ENCODE measurements around the gene STK17A. TPM values are rescaled to one million over a fixed set of nuclear protein-coding genes. Genes with fewer than 3 reads are reported as not detected.
A peak's percentile ranks its signal among the peaks of the same experiment; 100 is the strongest.

Gene STK17A
- polyA plus RNA-seq, 1 of the 3 experiments (the other 2 are of a cell fraction): 47.8 TPM

DNA sequence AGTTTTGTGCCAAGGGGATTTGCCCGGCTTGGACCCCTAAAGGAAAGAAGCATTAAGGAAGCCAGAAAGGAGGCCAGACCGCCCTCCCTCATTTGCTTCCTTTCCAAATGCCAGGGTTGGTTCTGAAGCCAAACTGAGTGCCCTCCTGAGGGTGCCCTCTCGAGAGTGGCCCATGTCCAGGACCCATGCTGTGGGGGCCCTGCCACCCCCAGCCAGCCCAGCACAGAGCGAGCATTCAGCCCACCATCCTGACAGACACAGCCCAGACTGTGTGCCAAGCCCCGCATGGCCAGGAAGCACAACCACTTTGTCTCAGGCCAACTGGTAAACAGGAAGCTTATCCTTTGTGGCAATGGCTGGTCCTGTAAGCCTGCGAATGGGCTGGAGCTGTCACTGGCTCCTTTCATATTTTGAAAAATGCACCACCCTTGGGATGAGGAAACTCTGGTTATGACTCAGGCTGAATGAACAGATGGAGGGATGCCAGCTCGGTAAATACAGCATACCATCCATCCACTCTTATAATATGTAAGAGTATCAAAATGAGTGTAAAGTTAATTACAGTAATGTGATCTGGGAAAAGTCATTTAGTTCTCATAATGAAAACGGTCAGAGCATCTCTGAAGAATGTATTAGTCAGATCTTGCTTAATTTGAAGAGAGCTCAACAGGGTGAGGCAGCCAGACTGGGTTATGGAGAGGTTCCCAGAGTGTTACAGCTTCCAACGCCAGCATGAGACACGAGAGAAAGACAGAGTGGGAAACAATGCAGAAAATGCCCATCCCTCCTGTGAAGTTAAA lies 65.0 kb downstream of the STK17A start (continued):
- TF ChIP-seq, protein P1, sequence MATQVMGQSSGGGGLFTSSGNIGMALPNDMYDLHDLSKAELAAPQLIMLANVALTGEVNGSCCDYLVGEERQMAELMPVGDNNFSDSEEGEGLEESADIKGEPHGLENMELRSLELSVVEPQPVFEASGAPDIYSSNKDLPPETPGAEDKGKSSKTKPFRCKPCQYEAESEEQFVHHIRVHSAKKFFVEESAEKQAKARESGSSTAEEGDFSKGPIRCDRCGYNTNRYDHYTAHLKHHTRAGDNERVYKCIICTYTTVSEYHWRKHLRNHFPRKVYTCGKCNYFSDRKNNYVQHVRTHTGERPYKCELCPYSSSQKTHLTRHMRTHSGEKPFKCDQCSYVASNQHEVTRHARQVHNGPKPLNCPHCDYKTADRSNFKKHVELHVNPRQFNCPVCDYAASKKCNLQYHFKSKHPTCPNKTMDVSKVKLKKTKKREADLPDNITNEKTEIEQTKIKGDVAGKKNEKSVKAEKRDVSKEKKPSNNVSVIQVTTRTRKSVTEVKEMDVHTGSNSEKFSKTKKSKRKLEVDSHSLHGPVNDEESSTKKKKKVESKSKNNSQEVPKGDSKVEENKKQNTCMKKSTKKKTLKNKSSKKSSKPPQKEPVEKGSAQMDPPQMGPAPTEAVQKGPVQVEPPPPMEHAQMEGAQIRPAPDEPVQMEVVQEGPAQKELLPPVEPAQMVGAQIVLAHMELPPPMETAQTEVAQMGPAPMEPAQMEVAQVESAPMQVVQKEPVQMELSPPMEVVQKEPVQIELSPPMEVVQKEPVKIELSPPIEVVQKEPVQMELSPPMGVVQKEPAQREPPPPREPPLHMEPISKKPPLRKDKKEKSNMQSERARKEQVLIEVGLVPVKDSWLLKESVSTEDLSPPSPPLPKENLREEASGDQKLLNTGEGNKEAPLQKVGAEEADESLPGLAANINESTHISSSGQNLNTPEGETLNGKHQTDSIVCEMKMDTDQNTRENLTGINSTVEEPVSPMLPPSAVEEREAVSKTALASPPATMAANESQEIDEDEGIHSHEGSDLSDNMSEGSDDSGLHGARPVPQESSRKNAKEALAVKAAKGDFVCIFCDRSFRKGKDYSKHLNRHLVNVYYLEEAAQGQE (IDR thresholded peaks at IDR 0.05; ENCODE audit: low read depth, low read length): peak; percentile 30; the same call in 1 of the 2 replicates
- TF ChIP-seq EZH2phosphoT487 (IDR thresholded peaks at IDR 0.05; ENCODE audit: borderline replicate concordance, low read depth) (no peak), GABPA (IDR thresholded peaks at IDR 0.05; ENCODE audit: low read depth) (peak; percentile 61), MEF2A (IDR thresholded peaks at IDR 0.05; ENCODE audit: borderline replicate concordance, low read depth) (peak; percentile 92), RCOR1 (IDR thresholded peaks at IDR 0.05; ENCODE audit: low read length) (no peak), RXRA (IDR thresholded peaks at IDR 0.05; ENCODE audit: borderline replicate concordance, low read depth) (peak; percentile 97), SIN3A (IDR thresholded peaks at IDR 0.05; ENCODE audit: borderline replicate concordance, low read depth, low read length) (peak; percentile 88; the same call in 1 of the 2 replicates), FOXJ3 (CRISPR knock-in tag; IDR thresholded peaks at IDR 0.05) (no peak)
- TF ChIP-seq, protein P2, sequence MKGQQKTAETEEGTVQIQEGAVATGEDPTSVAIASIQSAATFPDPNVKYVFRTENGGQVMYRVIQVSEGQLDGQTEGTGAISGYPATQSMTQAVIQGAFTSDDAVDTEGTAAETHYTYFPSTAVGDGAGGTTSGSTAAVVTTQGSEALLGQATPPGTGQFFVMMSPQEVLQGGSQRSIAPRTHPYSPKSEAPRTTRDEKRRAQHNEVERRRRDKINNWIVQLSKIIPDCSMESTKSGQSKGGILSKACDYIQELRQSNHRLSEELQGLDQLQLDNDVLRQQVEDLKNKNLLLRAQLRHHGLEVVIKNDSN (IDR thresholded peaks at IDR 0.05; ENCODE audit: borderline replicate concordance, low read depth): no peak; the same call in 1 of the 2 replicates

DNA sequence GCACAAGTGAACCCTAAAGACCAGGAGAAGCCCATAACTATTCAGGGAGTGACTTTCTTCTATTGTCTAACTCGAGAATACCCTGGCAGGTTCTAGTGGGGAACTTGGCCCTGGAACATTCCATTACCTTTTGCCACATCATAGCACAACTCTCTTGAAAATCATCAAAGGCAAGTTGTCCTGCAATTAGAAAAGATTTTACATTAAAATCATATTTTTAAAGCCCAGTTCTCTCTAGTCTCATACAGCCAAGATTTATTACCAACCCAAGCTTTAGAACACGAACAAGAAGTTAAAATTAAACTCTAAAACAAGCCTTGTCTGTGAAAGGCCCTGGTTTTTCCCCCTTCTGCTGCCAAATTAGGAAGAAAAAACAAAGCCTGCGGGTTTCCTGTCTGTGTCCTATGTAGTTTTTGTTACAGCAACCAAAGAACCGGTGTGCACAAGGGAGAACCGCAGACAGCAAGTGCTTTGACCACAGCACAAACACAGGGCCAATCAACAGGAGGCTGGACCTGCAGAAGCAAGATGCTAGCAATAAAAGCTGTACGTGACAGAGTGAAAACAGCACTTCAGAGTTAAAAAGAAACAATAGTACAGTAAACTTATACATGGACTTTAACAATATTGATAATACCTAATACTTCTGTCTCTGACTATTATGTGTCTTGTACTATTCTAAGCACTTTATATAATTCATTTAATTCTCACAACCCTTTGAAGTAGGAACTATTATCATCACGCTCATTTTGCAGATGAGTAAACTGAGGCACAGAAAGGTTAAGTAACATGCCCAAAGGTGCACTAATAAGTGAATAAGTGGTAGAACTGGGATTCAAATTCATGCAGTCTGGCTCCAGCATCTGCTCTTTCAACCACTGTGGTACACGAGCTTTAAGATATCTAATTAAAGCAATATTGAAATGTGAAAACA lies 65.8 kb downstream of the STK17A start:
- H3F3A ChIP-seq (replicated peaks; ENCODE audit: insufficient read depth): peaks cover 62% of the 10 kb centered on the region
- CTCF ChIA-PET: interaction anchor here (0.6 to 6.7 kb wide), 6 partner anchors 10 to 387 kb away, joined by 3 to 45 read pairs (median 6); partner anchors contain the start of gene STK17A
- no peaks in the 10 kb centered on the region for H4K20me1 ChIP-seq (ENCODE audit: insufficient read depth)
- no peak for DNase-seq
- no peaks in the 10 kb centered on the region for H3K9me3 ChIP-seq
- H3K4me3 ChIP-seq (ENCODE audit: low read depth in 2 of 2, low read length in 1 of 2): no peak overlapping the region; a peak in 1 of 4 replicates
- H3K9ac ChIP-seq: peak overlapping the region; percentile 80
- H3K27me3 ChIP-seq (ENCODE audit: insufficient read depth): no peaks in the 10 kb centered on the region
- H3K4me2 ChIP-seq: peak overlapping the region; percentile 63
- H3K4me1 ChIP-seq (ENCODE audit: control insufficient read depth in 1 of 2, insufficient read depth in 2 of 2, low read depth in 1 of 2, low read length in 1 of 2): peaks cover 68% of the 10 kb centered on the region in 2 experiments
- H3K9me2 ChIP-seq: no peaks in the 10 kb centered on the region
- peaks cover 63% of the 10 kb centered on the region for H3K79me2 ChIP-seq (ENCODE audit: insufficient read depth)
- POLR2A ChIA-PET: interaction anchor here (0.7 to 1.3 kb wide), 3 partner anchors 10 to 117 kb away, joined by 3 to 5 read pairs (median 3); partner anchors contain the start of gene STK17A
- peak overlapping the region; percentile 98 to 100 for H3K27ac ChIP-seq (ENCODE audit: low read depth in 2 of 2, low read length in 1 of 2)
- WGBS (ENCODE audit: low lambda C conversion rate): 26% methylated on average over 8 of the region's 8 CpGs
- no peak overlapping the region for H2AFZ ChIP-seq (ENCODE audit: low read depth)
- H3K36me3 ChIP-seq (replicated peaks in 1 of 2; ENCODE audit: control insufficient read depth in 1 of 2, insufficient read depth in 2 of 2, low read length in 1 of 2): peaks cover 7 to 23% of the 10 kb centered on the region in 2 experiments
- TF ChIP-seq SMC3 (IDR thresholded peaks at IDR 0.05; ENCODE audit: low read depth, low read length) (no peak), EP300 (IDR thresholded peaks at IDR 0.05; ENCODE audit: borderline replicate concordance in 1 of 2, low read depth in 1 of 2, low read length in 1 of 2) (peak in 1 of 2 experiments; percentile 29; a peak in 1 of 4 replicates), POLR2AphosphoS5 (IDR thresholded peaks at IDR 0.05; ENCODE audit: low read depth, low read length) (peak; percentile 44; the same call in 1 of the 2 replicates), CHD2 (IDR thresholded peaks at IDR 0.05; ENCODE audit: low read length, partially characterized antibody) (no peak), TCF12 (IDR thresholded peaks at IDR 0.05) (peak; percentile 63), FOXM1 (IDR thresholded peaks at IDR 0.05; ENCODE audit: low read depth) (no peak), SIN3A (IDR thresholded peaks at IDR 0.05; ENCODE audit: borderline replicate concordance, low read depth, low read length) (no peak), EZH2phosphoT487 (IDR thresholded peaks at IDR 0.05; ENCODE audit: borderline replicate concordance, low read depth) (no peak), JUND (IDR thresholded peaks at IDR 0.05) (peak; percentile 9; the same call in 1 of the 2 replicates), MXI1 (IDR thresholded peaks at IDR 0.05; ENCODE audit: low read depth, low read length) (no peak)
- TF ChIP-seq, protein P1 (IDR thresholded peaks at IDR 0.05; ENCODE audit: low read depth, low read length): peak; percentile 40; the same call in 1 of the 2 replicates
- TF ChIP-seq, protein P3, sequence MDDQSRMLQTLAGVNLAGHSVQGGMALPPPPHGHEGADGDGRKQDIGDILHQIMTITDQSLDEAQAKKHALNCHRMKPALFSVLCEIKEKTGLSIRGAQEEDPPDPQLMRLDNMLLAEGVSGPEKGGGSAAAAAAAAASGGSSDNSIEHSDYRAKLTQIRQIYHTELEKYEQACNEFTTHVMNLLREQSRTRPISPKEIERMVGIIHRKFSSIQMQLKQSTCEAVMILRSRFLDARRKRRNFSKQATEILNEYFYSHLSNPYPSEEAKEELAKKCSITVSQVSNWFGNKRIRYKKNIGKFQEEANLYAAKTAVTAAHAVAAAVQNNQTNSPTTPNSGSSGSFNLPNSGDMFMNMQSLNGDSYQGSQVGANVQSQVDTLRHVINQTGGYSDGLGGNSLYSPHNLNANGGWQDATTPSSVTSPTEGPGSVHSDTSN (IDR thresholded peaks at IDR 0.05): peak; percentile 55
